HG03432 (cell line): Measurements from ENCODE around the gene EYA2.

Experiments used
- ATAC-seq: cut with Tn5 transposase; IDR thresholded peaks from one replicate; pipeline ENCODE4 v1.9.1; 2021; ENCODE audit warnings: mild to moderate bottlenecking, moderate library complexity; ENCODE audit not compliant: unreplicated experiment

The EYA2 gene

GRCh38 chr20:46977204-46977603 is 82.6 kb downstream of the EYA2 start:
- ATAC-seq: no peak

- no peak for ATAC-seq
Measured at GRCh38 chr20:46977909-46978588, 83.4 kb downstream of the EYA2 start.

GRCh38 chr20:46978951-46979491 is 84.4 kb downstream of the EYA2 start:
- ATAC-seq: no peak

GRCh38 chr20:46979603-46980241 is 85.1 kb downstream of the EYA2 start:
- ATAC-seq: no peak

- ATAC-seq: no peak
Measured at GRCh38 chr20:46981184-46981583, 86.5 kb downstream of the EYA2 start.

- ATAC-seq: no peak
Measured at GRCh38 chr20:46983466-46983865, 88.8 kb downstream of the EYA2 start.

GRCh38 chr20:46984405-46984804 is 89.8 kb downstream of the EYA2 start:
- ATAC-seq: no peak

GRCh38 chr20:46985250-46985649 is 90.6 kb downstream of the EYA2 start:
- ATAC-seq: no peak

- ATAC-seq: no peak
Measured at GRCh38 chr20:46985671-46986070, 91.0 kb downstream of the EYA2 start.

- no peak for ATAC-seq
Measured at GRCh38 chr20:46987001-46987400, 92.4 kb downstream of the EYA2 start.

- ATAC-seq: no peak
Measured at GRCh38 chr20:46990017-46990595, 95.5 kb downstream of the EYA2 start.

GRCh38 chr20:46990596-46991104 is 96.0 kb downstream of the EYA2 start:
- no peak for ATAC-seq

- no peak for ATAC-seq
Measured at GRCh38 chr20:46991168-46991567, 96.5 kb downstream of the EYA2 start.

- no peak for ATAC-seq
Measured at GRCh38 chr20:46991880-46992639, 97.4 kb downstream of the EYA2 start.

- ATAC-seq: no peak
Measured at GRCh38 chr20:46992640-46993035, 98.0 kb downstream of the EYA2 start.

- ATAC-seq: no peak
Measured at GRCh38 chr20:46993465-46994095, 98.9 kb downstream of the EYA2 start.

- ATAC-seq: peak; percentile 96
Measured at GRCh38 chr20:46994341-46994740, 99.7 kb downstream of the EYA2 start.

- ATAC-seq: no peak
Measured at GRCh38 chr20:46995561-46996142, 101.0 kb downstream of the EYA2 start.

- no peak for ATAC-seq
Measured at GRCh38 chr20:46997187-46997586, 102.5 kb downstream of the EYA2 start.

- no peak for ATAC-seq
Measured at GRCh38 chr20:46998477-46999240, 104.0 kb downstream of the EYA2 start.
